Ishikawa (cell line): ENCODE measurements around the gene KIAA1217.

Experiments
- CREB1 ChIP-seq: IDR thresholded peaks from 2 replicates; pipeline ENCODE4 v1.6.1; 2012; ENCODE audit warnings: low read depth
- EGR1 ChIP-seq: IDR thresholded peaks from 2 replicates; pipeline ENCODE4 v1.6.1; 2012
- EP300 ChIP-seq: IDR thresholded peaks from 2 replicates; pipeline ENCODE4 v1.6.1; 2012; ENCODE audit warnings: borderline replicate concordance
- RAD21 ChIP-seq: IDR thresholded peaks from 2 replicates; pipeline ENCODE4 v1.6.1; 2012; ENCODE audit warnings: low read depth
- TEAD4 ChIP-seq: IDR thresholded peaks from 2 replicates; pipeline ENCODE4 v1.6.1; 2012
- YY1 ChIP-seq: IDR thresholded peaks from 2 replicates; pipeline ENCODE4 v1.6.1; 2012; ENCODE audit warnings: low read depth
- ZBTB7A ChIP-seq: IDR thresholded peaks from 2 replicates; pipeline ENCODE4 v1.6.1; 2012; ENCODE audit warnings: low read depth

DNA sequence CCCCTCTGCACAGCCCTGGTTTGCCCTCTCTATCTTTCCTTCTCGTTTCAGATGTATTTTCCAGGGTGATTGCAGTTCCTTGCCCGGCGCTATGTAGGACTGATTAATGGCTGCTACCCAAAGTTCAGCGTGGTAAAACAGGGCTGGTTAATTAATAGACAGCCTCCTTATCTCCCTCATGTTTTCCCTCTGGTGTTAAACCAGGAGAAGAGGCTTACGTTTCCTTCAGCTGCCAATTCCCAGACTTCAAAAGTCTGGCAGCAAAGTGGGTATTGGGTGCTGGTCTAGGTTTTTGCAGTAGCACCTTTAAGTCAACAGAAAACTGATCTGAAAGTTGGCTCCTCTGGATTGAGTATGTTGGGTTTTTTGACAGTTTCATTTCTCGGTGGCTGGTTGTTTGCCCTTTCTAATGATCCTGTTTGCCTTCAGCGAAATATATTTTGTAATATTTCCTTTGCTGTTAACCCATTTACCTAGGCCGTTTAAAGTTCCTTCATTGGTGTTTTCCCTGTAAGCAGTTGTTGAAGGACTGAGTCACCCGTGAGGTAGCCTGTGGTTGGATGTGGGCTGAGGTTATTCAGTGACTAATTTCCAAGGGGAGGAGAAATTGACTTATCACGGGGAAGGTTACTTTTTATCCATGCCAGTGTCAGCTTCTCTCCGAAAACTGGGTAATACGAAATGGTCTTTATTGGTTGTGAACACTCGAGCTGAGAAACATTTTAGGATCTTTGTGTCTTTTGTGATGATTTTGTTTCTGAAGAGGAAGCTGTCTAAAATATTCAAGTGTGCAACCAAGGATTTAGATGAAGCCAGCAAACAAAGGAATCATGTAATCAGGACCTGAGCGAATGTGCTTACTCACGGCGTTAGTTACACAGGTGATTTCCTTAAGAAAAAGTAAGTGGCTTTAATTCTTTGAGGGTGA is 257.2 kb downstream of the KIAA1217 start:
- no peak for TF ChIP-seq EGR1
- TF ChIP-seq TEAD4, result no peak
- no peak for TF ChIP-seq YY1
- TF ChIP-seq EP300, result no peak
- TF ChIP-seq RAD21, result no peak
- no peak for TF ChIP-seq CREB1
- no peak for TF ChIP-seq ZBTB7A
